GM23248 (cell line): ENCODE measurements around the gene KDF1. TPM values are rescaled to one million over a fixed set of nuclear protein-coding genes. Genes with fewer than 3 reads are reported as not detected.

Experiments used
- DNase-seq: peaks from one replicate; pipeline ENCODE4 v3.0.0-alpha.2; 2015
- H2AFZ ChIP-seq: fragments of 200-600 bp; sonication (generic); 2 replicates; pipeline ENCODE4 v1.6.1; 2016; ENCODE audit warnings: antibody characterized with exemption
- H3F3A ChIP-seq: fragments of 200-600 bp; sonication (generic); 2 replicates; pipeline ENCODE4 v1.6.1; 2016; ENCODE audit warnings: mild to moderate bottlenecking, antibody characterized with exemption, mixed run types; ENCODE audit not compliant: insufficient read depth
- H3K27ac ChIP-seq: fragments of 200-600 bp; sonication (generic); 2 replicates; pipeline ENCODE4 v1.5.1; 2016; ENCODE audit warnings: mild to moderate bottlenecking
- H3K27me3 ChIP-seq: fragments of 200-600 bp; sonication (generic); replicated peaks from 2 replicates; pipeline ENCODE4 v1.6.1; 2016; ENCODE audit warnings: mild to moderate bottlenecking; ENCODE audit not compliant: insufficient read depth
- H3K36me3 ChIP-seq: fragments of 200-600 bp; sonication (generic); 2 replicates; pipeline ENCODE4 v1.6.1; 2016; ENCODE audit warnings: low read depth, mild to moderate bottlenecking
- H3K4me1 ChIP-seq: fragments of 200-600 bp; sonication (generic); 2 replicates; pipeline ENCODE4 v1.6.1; 2016; ENCODE audit warnings: mild to moderate bottlenecking; ENCODE audit not compliant: insufficient read depth
- H3K4me2 ChIP-seq: fragments of 200-600 bp; sonication (generic); one replicate; pipeline ENCODE4 v1.6.1; 2016; ENCODE audit warnings: mild to moderate bottlenecking; ENCODE audit not compliant: unreplicated experiment
- H3K4me3 ChIP-seq: fragments of 200-600 bp; sonication (generic); 2 replicates; pipeline ENCODE4 v1.5.1; 2016; ENCODE audit warnings: mild to moderate bottlenecking
- H3K79me2 ChIP-seq: fragments of 200-600 bp; sonication (generic); 2 replicates; pipeline ENCODE4 v1.6.1; 2016; ENCODE audit warnings: mild to moderate bottlenecking; ENCODE audit not compliant: insufficient read depth
- H3K9ac ChIP-seq: fragments of 200-600 bp; sonication (generic); 2 replicates; pipeline ENCODE4 v1.6.1; 2016; ENCODE audit warnings: mild to moderate bottlenecking
- H3K9me2 ChIP-seq: fragments of 200-600 bp; sonication (generic); 2 replicates; pipeline ENCODE4 v1.6.1; 2016; ENCODE audit warnings: mixed run types, mild to moderate bottlenecking, moderate library complexity; ENCODE audit not compliant: insufficient read depth
- H3K9me3 ChIP-seq: fragments of 200-600 bp; sonication (generic); one replicate; pipeline ENCODE4 v1.6.1; 2017; ENCODE audit warnings: low read depth
- H4K20me1 ChIP-seq: fragments of 200-600 bp; sonication (generic); 2 replicates; pipeline ENCODE4 v1.6.0; 2016; ENCODE audit not compliant: insufficient read depth
- EZH2 ChIP-seq: fragments of 200-600 bp; sonication (generic); IDR thresholded peaks from 2 replicates; pipeline ENCODE4 v1.6.1; 2018; ENCODE audit warnings: antibody characterized with exemption, mild to moderate bottlenecking; ENCODE audit not compliant: insufficient read depth, poor library complexity, severe bottlenecking
- EZH2phosphoT487 ChIP-seq: fragments of 200-600 bp; sonication (generic); IDR thresholded peaks from 2 replicates; pipeline ENCODE4 v1.6.1; 2018; ENCODE audit warnings: antibody characterized with exemption, moderate library complexity, mild to moderate bottlenecking, low read depth; ENCODE audit not compliant: insufficient read depth
- WGBS, 2 experiments: methylation state at CpG; one replicate each; pipeline ENCODE4 v1.1.6; 2015 to 2017; ENCODE audit warnings: low lambda C conversion rate in 2 of 2, low coverage in 1 of 2; ENCODE audit errors: missing lambda C conversion rate in 2 of 2; 5-methylcytosine and 5-hydroxymethylcytosine counted together
- in situ Hi-C: fragments of 300-500 bp; cut with MboI; formaldehyde crosslinking; loops from 2 replicates; pipeline ENCODE4 v1.15.0; 2020
- polyA plus RNA-seq: library from polyadenylated mRNA; unstranded; fragments of >200 nt; fragmentation: Nextera tagmentation; extraction: Ambion mirVana; gene quantifications from 2 replicates; pipeline ENCODE4 v1.2.1, GENCODE V29; 2016
- total RNA-seq: library from RNA; depleted of rRNA; stranded (reverse); fragments of >200 nt; shearing (Covaris generic); gene quantifications from 2 replicates; pipeline ENCODE4 v1.2.3, GENCODE V29; 2014

Gene KDF1
- total and polyA plus RNA-seq, 2 experiments from 2014 or later = not detected

DNA sequence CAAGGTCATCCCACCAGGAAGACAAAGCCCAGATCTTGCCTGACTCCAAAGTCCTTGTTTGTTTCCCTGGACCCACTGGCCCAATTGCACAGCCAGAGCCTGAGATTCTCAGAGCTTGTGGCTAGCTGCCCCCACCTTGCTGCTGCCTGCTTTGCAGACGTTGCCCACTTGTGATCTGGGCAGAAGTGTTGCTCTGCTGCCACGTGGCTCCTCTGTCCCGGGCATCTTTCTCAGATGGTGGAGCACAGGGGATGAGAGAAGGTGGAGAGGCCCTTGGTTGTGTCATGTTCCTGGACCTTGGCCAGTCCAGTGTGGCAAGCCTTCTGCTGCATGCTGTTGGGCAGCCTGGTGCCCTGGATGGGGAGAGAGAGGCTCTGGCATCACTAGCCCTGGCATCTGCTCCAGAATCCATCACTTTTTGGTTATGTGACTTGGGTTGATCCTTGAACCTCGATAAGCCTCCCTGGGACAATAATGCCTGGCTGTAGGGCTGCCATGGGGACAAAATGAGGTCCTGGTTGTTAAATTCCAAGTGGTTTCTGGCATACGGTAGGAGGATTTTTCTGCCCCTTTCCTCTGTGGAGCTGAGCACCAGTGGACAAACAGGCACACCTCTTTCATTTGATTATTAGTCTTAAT is 44.9 kb downstream of the KDF1 start:
- Histone ChIP-seq H3K9me3 (no peaks in the 10 kb centered on the region), H3K9me2 (no peaks in the 10 kb centered on the region), H3F3A (no peaks in the 10 kb centered on the region), H3K27ac (no peak overlapping the region), H3K4me1 (no peaks in the 10 kb centered on the region), H2AFZ (no peak overlapping the region), H3K9ac (no peak overlapping the region), H3K27me3 (no peaks in the 10 kb centered on the region), H3K79me2 (no peaks in the 10 kb centered on the region), H3K36me3 (no peaks in the 10 kb centered on the region), H3K4me3 (no peak overlapping the region), H4K20me1 (no peaks in the 10 kb centered on the region), H3K4me2 (no peak overlapping the region)
- TF ChIP-seq EZH2 = no peak
- no peak for TF ChIP-seq EZH2phosphoT487
- 40 to 46% methylated on average over 5 of the region's 5 CpGs for WGBS, 2 experiments
- DNase-seq = peak; percentile 38
- in situ Hi-C loops = no loop called here

DNA sequence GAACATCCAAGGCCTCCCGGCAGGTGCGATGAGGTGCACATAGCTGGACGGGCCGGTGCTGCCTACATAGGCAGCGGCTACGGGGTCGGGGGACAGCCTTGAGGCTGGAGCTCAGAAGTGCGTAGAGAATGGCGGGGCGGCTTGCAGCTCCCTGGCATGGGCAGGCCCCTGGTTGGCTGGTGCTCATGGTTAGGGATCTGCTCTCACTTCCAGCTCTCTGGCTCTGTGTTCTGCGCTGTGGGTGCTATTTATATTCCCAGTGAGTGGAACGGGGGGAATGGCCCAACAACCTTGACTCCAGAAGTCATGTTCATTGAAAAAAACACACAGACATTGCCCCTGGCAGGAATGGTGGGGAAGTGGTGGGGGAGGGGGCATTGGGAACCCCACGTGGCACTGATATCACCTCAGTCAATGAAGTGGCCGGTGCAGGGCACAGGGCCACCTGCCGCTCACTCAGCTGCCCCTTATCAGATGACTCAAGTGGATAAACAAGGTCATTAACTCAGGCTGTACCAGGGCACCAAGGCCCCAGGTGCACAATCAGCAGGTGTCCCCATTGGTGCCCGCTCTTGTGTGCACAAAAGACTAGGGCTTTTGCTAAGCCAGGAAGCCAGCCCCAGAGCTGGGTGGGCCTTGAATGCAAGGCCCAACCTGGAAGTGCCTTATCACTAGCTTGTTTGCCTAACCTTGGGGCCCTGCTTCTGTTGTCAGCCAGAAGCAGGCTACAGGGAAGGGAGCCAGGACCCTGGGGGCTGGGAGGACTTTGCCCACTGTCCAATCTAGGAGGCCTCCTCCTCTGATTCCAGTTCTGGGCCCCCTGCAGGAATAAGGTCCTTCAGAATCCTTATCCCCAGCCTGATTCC is 46.3 kb downstream of the KDF1 start, which contains the start of gene NR0B2:
NR0B2 (minus strand) TSS at position 222 of the 866 bp plus-strand sequence; CDS start at position 187, 35 bp downstream.
- 66 to 72% methylated on average over 14 to 16 of the region's 16 CpGs for WGBS, 2 experiments
- H3K9me3 ChIP-seq = no peaks in the 10 kb centered on the region
- in situ Hi-C loops = no loop called here
- no peaks in the 10 kb centered on the region for H3K79me2 ChIP-seq
- no peaks in the 10 kb centered on the region for H3K27me3 ChIP-seq
- no peaks in the 10 kb centered on the region for H3K36me3 ChIP-seq
- no peak for TF ChIP-seq EZH2phosphoT487
- no peak for TF ChIP-seq EZH2
- no peak within 1 kb of the TSS for H3K4me2 ChIP-seq
- H3K27ac ChIP-seq = no peak within 1 kb of the TSS
- no peak within 1 kb of the TSS for H3K4me3 ChIP-seq
- H2AFZ ChIP-seq = no peak within 1 kb of the TSS
- no peaks in the 10 kb centered on the region for H3K4me1 ChIP-seq
- no peaks in the 10 kb centered on the region for H3K9me2 ChIP-seq
- H4K20me1 ChIP-seq = no peaks in the 10 kb centered on the region
- no peak for DNase-seq
- no peak within 1 kb of the TSS for H3K9ac ChIP-seq
- H3F3A ChIP-seq = no peaks in the 10 kb centered on the region

- Histone ChIP-seq H3K36me3 (no peaks in the 10 kb centered on the region), H3K4me1 (no peaks in the 10 kb centered on the region), H3K27ac (no peak overlapping the region)
These were observed 46.9 kb downstream of the KDF1 start for GRCh38 chr1:26913389-26913753.

GRCh38 chr1:26912147-26912490 is 48.1 kb downstream of the KDF1 start:
- Histone ChIP-seq H4K20me1 (no peaks in the 10 kb centered on the region), H2AFZ (no peak overlapping the region), H3K79me2 (no peaks in the 10 kb centered on the region), H3K27me3 (no peaks in the 10 kb centered on the region), H3K9me3 (no peaks in the 10 kb centered on the region), H3F3A (peaks cover 12% of the 10 kb centered on the region; the same call in 1 of the 2 replicates), H3K9ac (no peak overlapping the region), H3K27ac (no peak overlapping the region), H3K4me3 (no peak overlapping the region), H3K4me1 (peaks cover 4% of the 10 kb centered on the region), H3K4me2 (no peak overlapping the region), H3K36me3 (no peaks in the 10 kb centered on the region), H3K9me2 (no peaks in the 10 kb centered on the region)
- in situ Hi-C loops = no loop called here
- no peak for TF ChIP-seq EZH2phosphoT487
- DNase-seq = no peak
- WGBS, 2 experiments = 40 to 48% methylated on average over 2 of the region's 2 CpGs

More at GRCh38 chr1:26913389-26913753, 46.9 kb downstream of the KDF1 start:
- in situ Hi-C loops = no loop called here
- no peak for DNase-seq
- no peaks in the 10 kb centered on the region for H3K79me2 ChIP-seq
- no peaks in the 10 kb centered on the region for H3K9me2 ChIP-seq
- TF ChIP-seq EZH2 (no peak), EZH2phosphoT487 (no peak)
- no peaks in the 10 kb centered on the region for H3F3A ChIP-seq
- no peaks in the 10 kb centered on the region for H3K9me3 ChIP-seq
- no peak overlapping the region for H3K4me3 ChIP-seq
- H3K9ac ChIP-seq = no peak overlapping the region
- no peaks in the 10 kb centered on the region for H4K20me1 ChIP-seq
- H3K27me3 ChIP-seq = no peaks in the 10 kb centered on the region
- WGBS, 2 experiments = 74 to 76% methylated on average over 5 of the region's 5 CpGs
- H2AFZ ChIP-seq = no peak overlapping the region
- H3K4me2 ChIP-seq = no peak overlapping the region
